ENCODE measurements around the gene CACNA1B. TPM values are rescaled to one million over a fixed set of nuclear protein-coding genes. Genes with fewer than 3 reads are reported as not detected.
"Not testable (repeated sequence)": the region's sequence is repeated elsewhere in the genome, so short reads cannot be mapped to it uniquely, and the experiment has no call there.

CACNA1B gene
- total RNA-seq, 1 experiment from 2014 or later = not detected

DNA sequence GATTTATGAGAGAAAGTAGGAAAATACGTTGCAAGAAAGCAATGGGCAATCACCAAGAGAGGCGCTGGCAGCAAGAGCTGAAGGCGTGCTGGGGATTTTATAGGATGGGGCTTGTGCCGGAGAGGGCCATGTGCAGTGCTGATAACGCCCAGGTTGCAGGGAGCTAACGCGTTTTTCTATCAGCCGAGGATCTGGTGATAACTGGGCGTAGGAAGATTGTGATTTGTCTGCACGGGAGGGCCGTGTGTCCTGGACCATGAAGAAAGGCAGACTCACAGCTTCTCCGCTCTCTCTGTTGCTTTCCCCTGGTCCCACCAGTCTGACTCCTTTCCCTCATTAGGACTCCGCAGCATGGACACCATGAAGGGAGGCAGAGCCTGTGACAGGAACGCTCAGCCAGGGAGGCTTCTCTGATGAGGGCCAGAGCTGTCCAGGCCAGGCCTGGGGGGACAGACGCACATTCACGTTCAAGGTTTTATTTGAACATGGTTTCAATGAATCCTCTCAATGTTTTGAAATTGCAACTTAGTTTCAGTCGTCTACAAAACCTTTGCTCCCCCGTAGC, 11.9 kb upstream of the CACNA1B start:
- DNase-seq (ENCODE audit: low spot score) = no peak

DNA sequence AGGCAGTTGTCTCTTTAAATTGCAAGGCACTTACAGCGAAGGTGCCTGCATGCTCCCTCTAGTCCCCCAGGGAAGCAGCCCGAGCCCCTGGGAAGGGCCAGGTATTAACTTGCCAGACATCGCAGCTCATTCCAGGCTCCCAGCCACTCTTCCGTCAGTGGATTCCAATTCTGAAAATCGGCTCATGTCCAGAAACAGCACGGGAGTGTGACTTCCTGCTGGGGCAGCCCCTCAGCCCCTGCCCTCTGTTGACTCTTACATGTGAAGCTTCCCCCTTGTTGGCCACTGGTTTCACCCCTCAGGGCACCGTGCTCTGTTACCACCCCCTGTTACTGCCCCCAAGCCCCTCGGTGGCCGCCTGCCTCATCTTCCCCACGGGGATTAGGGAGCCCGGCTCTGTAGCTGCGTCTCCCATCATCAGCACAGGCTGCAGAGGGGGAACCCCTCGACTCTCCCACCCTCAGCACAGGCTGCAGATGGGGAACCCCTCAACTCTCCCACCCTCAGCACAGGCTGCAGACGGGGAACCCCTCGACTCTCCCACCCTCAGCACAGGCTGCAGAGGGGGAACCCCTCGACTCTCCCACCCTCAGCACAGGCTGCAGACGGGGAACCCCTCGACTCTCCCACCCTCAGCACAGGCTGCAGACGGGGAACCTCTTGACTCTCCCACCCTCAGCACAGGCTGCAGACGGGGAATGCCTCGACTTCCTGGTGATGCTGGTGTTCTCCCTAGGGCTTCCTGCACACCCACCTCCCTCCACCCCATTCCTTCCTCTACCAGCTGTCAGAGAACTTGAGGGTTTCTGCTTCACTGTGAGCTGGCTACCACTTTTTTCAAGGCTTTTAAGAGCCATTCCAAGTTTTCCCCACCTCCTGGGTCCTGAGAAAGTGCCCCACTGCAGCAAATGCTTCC, 11.1 kb upstream of the CACNA1B start:
- DNase-seq (ENCODE audit: low spot score) = no peak

DNA sequence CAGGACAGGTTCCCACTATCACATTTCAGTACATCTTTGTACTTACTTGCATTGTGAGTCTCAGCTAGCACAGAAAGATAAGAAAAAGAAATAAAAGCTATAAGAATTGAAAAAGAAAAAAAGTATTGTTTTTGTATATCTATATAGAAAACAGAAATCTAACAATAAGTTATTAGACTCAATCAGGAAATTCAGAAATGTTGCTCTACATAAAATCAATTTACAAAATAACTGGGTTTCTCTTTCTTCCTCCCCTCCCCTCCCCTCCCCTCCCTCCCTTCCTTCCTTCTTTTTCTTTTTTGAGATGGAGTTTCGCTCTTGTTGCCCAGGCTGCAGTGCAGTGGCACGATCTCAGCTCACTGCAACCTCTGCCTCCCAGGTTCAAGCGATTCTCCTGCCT, 7.2 kb upstream of the CACNA1B start:
- DNase-seq (ENCODE audit: low spot score) = no peak

DNA sequence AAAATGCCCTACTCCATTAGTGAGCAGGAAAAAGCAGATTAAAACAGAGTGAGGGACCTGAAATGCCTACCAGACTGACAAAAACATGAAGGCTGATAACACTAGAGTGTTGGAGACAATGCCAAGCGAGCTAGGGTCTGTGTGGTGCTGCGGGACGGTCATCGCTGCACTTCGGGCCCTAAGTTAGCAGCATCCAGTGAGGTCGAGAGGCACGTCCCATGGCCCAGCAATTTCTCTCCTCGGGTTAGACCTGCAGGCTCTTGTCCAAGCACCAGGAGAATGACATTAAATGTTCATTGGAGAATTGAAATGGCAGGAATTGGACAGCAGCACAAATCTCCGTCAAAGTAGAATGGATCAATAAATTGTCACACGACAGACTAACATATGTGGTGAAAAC, 5.3 kb upstream of the CACNA1B start:
- no peak for DNase-seq (ENCODE audit: low spot score)

DNA sequence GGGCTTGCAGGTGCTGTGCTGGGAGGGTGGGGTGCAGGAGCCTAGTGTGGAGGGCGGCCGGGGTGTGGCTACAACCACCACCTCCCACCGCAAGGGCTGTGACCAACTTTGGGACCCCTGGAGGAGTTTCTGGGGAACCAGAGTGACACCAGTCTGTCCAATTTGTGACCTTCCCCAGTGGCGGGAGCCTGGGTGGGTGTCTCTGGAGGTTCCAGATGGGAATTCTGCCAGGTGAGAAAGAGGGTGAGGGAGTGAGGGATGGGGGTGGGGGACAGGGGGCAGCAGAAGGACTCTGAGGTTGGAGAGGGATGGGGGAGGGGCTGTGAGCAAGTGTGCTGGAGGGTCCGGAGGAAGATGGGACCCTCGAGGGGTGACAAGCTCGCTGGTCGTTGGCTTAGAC, 4.2 kb upstream of the CACNA1B start:
- DNase-seq (ENCODE audit: low spot score) = no peak

DNA sequence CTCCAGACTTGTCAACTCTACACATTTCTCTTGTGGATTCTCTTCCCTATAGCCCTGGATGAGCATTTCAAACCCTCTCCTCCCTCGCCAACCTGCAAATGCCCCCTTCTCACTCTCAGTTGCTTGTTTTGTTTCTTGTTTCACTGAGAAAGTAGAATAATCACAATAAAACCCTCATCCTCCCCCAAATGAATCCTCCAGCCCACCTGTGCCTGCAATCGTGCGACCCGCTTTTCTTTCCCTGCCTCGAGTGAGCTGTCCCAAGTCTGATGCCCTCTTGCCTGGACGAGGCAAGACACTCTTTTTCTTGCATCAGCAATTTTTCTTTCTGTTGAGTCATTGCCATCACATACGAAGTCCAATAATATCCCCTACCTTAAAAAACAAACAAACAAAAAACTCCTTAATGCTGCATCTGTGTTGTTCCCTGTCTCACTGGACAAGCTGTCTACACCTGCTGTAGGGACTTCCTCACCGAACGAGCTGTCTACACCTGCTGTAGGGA, 3.7 kb upstream of the CACNA1B start:
- no peak for DNase-seq (ENCODE audit: low spot score)

DNA sequence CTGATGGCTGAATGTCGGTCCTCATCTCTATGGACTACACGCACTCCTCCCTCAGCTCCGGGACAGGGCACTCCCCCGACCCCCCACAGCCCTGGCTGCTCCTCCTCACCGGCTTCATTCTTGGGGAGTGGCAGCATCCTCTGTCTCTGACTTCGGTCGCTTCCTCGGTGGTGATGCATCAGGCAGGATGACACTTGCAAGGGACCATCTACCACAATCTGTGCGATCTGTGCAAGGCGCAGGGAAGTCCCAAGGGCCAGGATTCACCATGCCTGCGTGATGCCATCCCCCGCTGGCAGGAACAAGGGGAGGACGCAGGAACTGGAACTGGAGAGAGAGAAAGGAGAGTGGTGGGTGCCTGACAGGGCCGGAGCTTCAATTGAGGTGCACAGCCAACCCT, 2.2 kb upstream of the CACNA1B start:
- no peak for DNase-seq (ENCODE audit: low spot score)

DNA sequence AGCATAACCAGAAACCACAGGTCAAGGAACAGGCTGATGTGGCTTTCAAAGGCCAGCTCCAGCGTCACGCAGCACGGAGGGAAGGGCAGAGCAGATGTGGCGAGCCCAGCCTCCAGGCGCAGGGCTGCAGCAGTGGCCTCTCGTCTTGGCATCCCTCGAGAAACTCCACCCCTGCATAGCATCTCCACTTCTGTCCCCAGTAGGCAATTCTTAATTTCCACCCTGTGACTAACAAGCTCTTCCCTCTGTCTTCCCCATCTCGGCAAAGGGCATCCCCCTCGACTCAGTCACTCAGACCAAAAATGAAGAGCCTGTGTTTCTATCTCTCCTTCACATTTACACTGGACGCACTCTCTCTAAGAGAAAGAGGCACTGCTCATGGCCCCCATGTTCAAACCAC, 1.7 kb upstream of the CACNA1B start:
- DNase-seq (ENCODE audit: low spot score) = no peak

DNA sequence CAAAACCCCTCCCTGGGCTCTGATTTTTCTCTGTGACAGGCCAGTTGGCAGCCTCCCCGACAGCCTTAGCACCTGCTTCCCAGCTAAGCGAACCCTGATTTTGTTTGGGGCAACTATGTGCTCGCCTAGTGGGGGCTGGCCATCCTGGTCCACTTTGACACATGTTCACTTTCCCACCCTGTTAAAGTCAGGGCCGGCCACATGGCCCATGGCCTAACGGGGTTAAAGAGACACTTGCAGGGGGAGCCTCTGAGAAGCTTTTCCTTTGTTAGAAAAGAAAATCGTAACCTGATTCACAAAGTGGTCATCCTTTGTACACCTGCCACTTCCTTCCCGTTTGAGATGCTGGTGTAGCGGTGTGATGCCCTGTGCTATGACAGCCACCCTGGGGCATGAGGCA, 1.3 kb upstream of the CACNA1B start:
- no peak for DNase-seq (ENCODE audit: low spot score)

DNA sequence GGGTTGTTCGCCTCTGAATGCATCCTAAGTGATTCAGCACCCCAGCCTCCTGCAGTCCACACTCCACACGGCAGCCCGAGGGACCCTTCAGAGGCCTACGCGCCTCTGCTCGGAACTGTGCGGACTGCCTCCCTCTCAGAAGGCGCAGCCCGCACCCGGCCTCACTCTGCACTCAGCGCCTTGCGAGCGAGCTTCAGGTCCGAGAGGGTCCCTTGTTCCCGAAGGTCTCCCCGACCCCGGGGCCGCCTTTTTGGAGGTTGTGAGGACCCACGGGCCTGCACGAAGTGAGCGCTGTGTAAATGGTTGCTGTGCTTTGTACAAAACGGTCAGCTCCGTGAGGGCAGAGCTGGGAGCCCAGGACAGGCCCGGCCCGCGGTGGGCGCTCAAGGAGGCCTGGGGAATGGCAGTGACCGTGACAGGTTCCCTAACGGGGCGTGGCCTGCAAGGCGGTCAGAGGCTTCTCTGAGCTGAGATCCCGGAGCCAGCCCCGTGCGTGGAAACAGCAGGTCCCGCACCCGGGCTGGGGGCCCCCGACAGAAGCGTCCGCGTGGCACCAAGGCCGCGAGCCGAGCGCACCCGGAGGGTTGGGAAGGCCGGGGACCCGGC, 698 bp upstream of the CACNA1B start:
- no peak for DNase-seq (ENCODE audit: low spot score)

DNA sequence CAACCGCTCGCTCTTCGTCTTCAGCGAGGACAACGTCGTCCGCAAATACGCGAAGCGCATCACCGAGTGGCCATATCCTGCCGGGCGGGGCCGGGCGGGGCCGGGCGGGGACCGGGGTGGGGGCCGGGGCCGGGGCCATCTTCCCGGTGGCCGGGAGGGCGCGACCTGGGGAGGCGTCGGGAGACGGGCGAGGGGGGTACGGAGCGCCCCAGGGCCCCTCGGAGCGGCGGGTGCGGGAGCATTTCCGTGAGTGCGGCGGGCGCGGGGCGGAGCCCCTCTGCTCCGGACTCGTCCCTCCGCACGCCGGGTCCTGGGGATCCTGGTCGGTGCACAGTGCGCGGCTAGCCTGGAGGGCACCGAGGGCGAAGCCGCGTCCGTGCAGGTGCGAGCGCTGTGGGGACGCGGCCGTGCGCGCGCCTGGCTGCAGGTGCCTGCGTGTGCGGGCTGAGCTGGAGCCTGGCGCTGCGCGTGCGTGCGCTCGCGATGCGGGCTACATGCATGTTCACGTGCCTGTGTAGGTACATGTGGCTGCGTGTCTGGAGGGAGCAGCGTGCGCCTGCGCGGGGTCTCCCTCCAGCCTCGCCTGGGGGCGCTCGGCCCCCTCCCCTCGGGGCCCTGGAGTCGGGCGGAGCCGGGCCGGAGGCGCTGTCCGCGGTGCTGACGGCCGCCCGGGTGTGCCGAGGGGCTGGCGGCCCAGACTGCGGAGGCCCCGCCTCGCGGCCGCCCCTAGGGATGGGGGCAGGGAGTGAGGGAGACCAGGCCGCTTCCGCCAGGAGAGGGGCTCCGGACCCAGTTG, 762 bp downstream of the CACNA1B start:
- no peak for DNase-seq (ENCODE audit: low spot score)

DNA sequence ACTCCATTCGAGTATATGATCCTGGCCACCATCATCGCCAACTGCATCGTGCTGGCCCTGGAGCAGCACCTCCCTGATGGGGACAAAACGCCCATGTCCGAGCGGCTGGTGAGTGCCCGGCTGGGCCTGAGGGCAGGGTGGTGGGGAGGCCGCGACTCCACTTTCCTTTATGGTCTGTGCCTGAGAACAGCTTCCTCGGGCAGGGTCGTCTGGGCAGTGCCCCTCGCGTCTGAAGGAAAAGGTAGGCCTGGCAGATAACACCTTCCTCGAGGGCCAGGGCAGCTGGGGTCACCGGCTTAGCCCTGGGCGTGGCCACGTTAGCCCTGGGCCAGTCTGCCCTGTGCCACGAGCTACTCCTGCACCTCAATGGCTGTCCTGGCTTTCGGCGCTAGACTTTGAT, 1.5 kb downstream of the CACNA1B start:
- DNase-seq (ENCODE audit: low spot score) = no peak

DNA sequence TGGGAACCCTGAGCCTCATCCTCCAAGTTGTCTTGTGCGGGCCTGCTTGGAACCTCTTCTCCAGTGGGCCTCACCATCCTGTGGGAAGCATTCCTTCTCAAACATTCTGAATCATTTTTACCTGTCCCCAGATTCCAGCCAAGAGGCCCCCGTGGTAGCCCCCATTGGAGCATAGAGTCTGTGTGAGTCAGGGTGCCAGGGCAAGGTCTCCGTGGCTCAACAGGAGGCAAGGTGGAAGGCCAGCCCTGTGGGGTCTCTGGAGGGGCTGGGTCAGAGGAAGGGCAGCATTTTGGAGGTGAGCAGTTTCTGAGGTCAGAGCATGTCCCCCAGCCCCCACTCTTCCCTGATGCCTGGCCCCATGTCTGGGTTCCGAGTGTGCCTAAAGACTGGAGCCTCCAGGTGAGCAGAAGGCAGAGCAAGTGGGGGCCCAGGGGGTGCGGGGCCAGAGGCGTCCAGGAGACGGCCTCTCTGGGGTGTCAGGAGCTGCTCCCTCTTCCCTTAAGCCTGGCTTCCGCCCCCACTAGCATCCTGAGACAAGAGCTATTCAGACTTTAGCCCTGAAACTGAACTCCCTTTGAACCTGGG, 2.1 kb downstream of the CACNA1B start:
- no peak for DNase-seq (ENCODE audit: low spot score)

DNA sequence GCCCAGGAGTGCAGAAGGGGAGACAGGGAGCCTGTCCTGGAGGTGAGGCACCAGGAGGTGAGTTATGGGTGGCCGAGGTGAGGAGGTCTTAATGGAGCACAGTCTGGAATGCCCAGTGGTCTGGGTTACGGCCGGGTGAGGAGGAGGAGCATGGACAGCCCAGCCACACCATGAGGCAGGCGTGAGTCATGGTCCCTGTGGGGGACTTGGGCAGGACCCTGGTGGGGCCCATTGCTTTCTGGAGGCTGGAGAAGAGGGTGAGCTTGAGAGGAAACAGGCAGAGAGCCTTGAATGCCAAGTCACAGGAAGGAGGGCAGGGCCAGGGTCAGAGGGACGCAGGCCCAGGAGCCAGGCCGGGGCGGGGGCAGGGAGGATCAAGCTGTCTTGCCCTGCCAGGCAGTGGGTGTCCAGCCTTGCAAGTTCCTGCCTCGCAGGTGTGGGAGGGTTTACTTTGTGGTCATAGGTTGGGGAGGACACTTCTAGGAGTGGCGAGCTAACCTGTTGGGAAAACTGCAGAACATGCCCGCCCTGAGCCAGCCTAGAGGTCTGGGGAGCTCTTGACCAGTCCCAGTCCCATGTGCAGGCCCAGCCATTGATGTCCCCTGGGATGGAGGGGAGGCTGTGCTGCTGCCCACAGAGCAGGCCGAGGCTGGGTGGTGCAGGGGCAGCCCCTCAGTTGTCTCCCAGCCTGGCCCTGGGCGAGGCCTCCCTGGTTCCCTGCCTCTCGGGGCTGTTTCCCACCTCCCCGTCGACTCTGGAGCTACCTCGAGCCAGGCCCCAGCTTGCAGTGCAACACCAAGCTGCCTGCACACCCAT, 2.8 kb downstream of the CACNA1B start:
- DNase-seq (ENCODE audit: low spot score) = peak; percentile 26

DNA sequence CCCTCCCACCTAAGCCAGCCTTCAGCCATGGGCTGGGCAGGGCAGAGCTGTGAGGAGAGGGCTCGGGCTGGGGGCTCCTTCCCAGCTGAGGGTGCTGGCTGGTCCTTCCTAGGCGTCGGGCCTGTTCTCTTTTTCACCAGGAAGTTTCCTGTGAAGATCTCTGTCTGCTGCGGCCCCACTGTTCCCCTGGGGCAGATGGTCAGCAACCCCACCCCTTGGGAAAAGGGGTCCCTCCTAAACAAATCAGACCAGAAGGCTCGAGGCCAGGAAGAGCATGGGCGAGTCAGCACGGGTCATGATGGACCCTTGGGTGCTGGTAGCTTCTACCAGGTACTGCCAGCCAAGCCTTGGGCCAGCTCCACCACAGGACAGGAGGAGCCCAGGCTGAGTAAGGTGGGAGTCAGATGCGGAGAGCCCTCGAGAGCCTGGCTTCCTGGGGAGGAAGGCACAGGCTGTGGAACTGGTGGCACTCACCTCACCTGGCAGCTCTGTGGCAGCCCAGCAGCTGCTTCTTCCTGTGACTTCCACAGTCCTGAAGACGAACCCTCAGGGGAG, 3.5 kb downstream of the CACNA1B start:
- DNase-seq (ENCODE audit: low spot score) = no peak

DNA sequence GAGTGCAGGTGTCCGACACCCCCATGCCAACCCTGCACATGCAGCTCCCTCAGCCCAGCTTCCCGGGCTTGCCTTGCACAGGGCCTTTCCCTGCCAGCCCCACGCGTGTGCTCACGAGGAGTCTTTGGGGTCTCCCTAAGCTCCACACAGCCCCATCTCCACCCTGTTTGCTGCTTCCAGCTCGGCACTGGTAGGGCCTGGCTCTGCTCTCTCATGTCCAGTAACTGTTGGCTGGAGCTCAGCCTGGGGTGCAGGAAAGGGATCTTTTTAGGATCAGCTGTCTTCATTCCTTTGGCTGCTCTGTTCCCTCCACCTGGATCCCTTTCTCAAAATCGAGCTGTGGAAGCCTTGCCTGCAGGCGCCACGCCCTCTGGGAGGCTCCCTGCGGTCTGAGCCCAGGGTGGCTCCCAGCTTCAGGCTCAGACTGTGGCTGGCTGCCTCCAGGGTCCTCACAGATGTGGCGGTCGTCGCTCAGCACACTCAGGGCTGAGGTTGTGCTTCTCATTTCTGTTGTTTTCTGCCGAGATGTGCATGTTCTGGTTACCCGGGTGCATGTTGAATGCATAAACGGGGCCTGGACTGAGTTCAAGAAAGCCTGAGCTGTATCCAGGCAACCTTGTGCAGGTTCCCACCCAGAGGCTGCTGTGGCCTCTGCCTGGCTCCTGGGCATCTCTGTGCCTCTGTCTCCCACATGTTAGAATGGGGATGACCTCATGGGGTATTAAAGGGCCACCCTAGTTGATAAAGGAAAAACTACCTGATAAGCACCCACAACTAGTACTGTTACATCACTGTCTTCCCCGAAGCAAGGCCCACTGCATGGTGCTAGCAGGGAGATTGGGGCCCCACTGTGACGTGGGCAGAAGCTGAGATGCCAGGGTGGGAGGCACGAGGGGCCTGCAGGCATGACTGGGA, 4.3 kb downstream of the CACNA1B start:
- DNase-seq (ENCODE audit: low spot score) = no peak

DNA sequence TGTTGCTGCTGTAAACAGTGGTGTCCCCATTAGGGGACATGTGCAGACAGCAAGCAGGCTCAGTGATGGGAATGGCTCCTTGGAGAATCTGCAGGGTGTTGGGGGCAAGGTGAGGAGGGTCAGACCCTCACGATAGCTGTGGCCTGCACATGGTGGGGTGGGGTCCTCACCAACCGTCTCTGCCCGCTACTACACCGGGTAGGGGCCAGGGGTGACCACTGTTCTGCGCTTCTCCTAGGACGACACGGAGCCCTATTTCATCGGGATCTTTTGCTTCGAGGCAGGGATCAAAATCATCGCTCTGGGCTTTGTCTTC, 4.9 kb downstream of the CACNA1B start:
- no peak for DNase-seq (ENCODE audit: low spot score)

DNA sequence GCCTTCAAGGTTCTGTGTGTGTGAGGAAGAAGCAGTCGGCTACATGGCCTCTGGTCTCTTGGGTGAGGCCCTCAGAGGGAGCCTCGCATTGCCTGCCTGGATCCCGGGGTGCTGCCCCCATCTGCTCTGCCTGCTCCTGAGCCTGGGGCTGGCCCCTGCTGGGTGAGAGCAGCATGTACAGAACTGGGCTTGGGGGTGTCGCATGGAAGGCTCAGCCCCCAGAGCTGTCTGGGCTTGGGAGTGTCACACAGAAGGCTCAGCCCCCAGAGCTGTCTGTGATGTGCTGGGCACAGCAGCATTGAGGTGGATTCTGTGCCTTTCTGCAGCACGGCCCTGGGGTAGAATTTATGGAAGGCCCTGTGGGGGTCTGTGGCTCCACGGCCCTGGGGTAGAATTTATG, 6.4 kb downstream of the CACNA1B start:
- not testable (repeated sequence) for DNase-seq (ENCODE audit: low spot score)

DNA sequence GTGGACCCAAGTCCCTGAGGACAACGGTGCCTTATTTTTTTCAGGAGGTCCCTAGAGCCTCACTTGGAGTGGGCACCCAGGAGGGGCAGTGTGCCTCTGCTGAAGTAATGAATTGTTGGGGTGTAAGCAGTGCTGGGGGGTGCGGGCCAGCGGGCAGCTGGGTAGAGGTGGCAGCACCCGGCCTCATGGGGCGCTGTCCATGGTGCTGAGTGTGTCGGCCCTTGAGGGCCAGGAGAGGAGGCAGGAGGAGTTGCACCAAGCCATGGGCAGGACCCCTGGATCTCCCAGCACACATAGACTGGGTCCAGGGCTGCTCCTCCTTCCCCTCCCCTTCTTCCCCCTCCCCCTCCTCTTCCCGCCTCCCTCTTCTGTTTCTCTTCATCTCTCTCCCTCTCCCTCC, 7.0 kb downstream of the CACNA1B start:
- DNase-seq (ENCODE audit: low spot score) = peak; percentile 19

DNA sequence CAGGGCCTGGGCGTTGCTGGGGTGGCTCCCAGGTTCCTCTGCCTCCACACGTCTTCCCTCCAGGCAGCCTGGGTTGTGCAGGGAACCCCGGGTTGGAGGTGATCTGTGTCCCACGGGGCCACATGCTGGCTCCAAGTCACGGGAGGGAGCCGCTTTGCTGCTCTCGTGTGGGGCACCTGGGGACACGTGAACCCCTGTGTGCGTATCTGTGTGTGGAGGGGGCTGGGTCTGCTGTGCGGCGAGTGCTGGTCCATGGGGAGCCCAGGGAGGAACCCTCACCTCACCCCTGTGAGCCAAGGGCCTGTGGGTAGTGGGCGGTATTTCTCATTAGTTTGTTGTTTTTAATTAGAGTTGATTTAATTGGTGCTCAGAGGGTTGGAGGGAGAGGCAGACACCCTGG, 7.5 kb downstream of the CACNA1B start:
- not testable (repeated sequence) for DNase-seq (ENCODE audit: low spot score)
